GM21825 (cell line): ENCODE data around the gene CMIP.
"Not testable (repeated sequence)": the region's sequence is repeated elsewhere in the genome, so short reads cannot be mapped to it uniquely, and the experiment has no call there.

Experiments used
- ATAC-seq: cut with Tn5 transposase; IDR thresholded peaks from one replicate; pipeline ENCODE4 v1.9.1; 2021; ENCODE audit warnings: mild to moderate bottlenecking, moderate library complexity; ENCODE audit not compliant: unreplicated experiment

CMIP gene

DNA sequence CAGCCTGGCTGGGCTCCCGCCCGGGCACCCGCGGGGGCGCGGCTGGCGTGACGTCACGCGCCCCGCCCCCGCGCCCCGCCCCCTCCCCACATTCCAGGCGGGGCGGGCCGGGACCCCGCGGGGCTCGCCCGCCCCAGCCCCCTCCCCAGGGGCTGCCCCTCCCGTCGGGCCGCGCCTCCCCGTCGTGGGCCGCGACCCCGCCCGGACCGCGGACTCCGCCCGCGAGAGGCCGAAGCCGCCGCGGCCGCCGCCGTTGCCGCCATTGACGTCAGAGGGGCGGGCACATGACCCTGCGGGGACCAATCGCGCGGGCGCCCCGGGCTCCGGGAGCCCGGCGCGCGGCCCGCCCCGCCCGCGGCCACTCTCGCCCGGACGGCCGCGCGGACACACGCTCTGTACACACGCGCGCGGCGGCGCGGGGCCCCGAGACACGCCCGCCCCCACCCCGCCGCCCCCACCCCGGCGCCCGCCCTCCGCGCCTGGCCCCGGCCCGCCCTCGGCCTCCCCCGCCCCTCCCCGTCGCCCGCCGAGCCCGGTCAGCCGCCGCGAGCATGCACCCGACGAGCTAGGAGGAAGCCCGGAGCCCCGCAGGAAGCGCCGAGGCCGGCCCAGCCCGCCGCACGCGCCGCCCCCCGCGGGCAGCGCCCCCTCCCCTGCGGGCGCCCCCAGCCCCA lies at the start of gene CMIP:
CMIP (plus strand) TSS at position 361 of the 674 bp plus-strand sequence.
- ATAC-seq: peak; percentile 76

DNA sequence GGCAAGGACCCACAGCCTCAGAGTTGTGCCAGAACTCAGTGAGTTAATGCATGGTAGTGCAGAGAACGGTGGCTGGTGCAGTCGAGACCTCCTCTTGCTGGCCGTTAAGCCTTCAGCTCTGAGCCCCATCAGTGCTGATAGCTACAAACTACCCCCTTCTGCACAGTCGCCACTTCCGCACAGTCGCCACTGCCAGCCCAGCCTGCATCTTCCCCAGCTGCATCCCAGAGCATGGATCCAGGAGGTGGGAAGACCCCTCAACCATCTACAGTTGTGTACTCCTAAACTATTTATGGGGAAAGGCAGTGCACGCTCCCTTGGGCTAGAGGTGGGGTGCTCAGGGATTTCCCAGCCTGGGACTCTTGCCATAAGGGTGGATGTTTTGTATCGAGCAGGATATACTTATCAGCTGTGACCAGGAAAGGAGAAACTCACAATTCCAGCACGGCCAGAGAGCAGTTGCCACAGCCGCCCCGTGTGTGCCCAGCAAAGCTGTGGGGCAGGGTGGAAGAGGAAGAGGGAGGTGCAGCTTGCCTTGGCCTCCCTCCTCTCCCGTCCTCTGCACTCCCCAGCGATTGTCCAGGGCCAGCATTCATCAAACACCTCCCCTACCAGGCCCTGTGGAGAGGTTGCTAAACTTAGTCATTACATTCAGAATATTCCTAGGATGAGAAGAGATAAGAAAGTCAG lies 49.5 kb upstream of the CMIP start:
- ATAC-seq: no peak

DNA sequence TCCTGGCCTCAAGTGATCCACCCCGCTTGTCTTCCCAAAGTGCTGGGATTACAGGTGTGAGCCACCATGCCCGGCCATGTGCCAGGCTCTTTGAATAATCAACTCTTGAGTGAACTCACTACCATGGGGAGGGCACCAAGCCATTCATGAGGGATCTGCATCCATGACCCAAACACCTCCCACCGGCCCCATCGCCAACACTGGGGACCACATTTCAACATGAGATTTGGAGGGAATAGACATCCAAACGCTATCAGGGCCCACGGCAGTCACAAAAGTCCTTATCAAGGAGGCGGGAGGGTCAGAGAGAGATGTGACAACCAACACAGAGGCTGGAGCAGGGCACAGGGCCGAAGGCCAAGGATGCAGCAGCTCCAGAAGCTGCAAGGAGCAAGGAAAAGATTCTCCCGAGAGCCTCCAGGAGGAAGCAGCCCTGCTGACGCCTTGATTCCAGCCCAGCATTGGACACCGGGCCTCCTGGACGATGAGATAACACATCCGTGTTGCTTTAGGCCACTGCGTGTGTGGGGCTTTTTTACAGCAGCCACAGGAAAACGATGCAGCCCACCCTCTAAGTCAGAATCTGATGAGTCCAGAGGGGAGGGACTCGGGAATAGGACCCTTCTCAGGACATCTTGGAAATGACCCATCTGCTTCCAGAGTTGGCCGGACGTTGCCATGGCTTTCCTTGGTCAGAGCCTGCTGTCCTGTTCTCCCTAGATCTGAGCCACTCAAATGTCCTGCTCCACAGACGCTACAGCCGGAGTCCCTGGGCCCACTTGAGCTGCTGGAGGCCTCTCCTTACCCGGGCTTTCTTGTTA lies 47.3 kb upstream of the CMIP start:
- no peak for ATAC-seq

DNA sequence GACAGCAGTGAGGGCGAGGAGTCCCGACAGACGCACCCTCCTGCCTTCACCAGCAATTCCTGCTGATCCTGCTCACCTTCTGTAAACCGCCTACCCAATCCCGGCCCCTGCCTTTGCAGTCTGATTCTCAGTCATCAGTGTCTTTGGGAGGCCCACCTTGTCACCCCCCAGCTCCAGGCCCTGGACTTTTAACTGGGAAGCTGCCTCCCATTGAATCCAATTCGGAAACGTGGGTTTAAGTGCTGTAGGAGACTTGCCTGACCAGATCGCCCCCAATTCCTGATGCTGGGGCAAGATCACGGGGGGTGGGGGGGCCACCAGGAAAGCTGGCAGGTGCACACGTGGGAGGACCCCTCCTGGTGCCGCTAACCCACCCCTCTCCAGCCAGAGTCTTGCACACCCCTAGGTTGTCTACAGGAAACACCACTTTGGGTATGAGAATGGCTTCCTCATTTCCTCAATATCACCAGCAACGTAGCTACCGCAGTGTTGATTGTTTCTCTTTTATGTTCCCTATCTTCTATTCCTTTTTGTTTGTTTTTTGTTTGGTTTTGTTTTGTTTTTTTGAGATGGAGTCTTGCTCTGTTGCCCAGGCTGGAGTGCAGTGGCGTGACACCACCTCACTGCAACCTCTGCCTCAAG lies 46.6 kb upstream of the CMIP start:
- ATAC-seq: no peak

DNA sequence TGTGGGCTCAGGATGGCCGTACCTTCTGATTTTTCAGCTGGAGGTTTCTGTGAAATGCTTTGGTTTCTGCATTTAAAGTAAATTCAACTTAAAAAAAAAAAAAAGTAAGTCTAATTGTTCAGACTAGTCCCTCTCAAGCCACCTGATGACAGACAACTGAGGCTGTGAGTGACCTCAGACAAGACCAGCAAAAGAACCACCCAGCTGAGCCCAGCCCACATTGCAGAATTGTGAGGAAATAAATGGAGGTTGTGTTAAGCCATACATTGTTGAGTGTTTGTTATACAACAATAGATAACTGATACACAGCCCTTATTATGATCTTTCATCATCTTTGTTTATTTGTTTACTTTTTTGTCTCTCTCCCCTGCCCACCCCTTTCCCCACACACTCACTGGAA lies 44.7 kb upstream of the CMIP start:
- no peak for ATAC-seq

DNA sequence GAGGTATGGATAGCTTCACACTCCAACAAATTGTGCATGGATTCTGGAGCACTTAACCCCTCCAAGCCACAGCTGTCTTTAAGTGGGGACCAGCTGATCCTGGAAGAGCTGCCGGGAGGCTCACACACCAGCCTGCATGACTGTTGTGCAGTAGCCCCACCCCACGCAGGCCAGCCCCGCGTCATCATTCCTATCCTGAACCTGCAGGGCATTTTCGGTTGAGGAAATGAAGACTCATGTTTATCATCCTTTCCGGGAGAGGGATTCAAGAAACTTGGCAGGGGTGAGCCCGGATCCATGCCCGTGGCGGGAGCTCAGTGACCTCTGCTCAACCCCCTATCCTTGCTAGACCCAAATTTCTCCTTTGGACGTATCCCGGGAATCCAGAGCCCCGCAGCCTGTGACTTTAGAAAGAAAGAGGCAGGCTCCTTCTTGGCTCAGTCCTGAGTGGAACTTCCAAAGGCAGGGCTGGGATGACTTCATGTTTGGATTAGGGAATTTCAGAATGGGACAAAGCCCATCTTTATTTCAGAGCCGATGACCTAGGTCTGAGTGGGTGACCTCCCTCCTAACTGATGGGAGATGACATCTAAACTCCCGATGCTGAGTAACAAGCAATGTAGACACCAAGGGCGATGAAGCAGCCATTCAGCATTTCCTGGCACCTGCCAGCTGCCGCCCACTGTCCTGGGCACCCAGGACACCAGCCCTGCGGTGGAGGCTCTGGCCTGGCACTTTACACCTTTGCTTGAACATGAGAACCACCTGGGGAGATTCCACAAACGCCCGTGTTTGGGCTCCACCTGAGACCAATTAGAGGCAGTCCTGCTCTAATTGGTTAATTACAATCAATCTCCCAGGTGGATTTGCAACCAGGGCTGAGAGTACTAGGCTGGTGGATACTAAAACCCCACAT lies 43.3 kb upstream of the CMIP start:
- no peak for ATAC-seq

DNA sequence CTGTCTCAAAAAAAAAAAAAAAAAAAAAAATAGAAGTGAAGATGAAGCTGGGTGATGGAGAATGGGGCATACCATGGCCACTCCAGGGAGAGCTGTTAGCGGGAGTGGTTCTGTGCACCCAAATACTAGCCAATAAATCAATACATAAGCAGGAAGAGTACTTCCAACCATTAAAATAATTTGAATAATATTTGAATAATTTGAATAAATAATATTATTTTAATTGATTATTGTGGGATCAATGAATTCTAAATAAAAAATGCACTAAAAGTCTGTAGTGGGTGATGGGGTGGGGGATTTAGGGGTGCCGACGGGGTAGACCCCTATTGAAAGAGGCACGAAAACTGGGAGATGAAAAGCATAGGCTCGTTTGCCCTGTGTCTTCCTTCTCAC lies 41.4 kb upstream of the CMIP start:
- ATAC-seq: no peak

DNA sequence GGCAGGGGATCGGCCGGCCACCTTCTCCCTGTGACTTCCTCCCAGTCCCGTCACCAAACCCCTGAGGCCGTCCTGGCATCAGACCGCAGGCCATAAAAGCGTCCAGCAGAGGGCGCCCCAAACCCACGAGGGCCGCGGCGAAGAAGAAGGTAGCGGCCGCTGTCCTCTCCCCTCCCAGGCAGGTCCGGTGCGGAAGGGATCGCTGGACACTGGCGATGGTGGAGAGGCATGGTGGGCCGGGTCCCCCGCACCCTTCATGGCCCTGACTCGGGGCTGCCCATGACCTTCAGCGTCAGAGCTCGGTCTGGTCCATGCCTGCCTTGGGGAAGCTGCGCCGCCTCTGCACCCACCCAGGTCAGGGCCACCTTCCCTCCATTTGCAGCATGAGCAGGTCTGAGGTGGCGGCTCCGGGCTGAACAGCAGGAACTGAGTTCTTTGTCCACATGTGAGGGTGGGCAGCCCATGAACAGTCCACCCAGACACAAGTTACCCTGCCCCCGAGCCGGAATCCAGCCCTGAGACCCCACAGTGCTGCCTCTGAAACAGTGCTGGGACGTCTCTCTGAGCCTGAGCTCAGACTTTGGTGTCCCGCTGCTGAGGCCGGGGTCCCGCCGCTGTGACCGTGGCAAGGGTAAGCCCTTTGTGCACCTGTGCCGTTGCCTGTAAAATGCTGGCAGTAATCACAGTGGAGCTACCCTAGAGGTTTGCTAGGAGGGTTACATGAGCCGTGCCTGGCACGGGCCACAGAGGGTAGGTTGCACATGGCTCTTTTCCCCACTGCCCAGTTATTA lies 40.8 kb upstream of the CMIP start:
- ATAC-seq: peak; percentile 79

DNA sequence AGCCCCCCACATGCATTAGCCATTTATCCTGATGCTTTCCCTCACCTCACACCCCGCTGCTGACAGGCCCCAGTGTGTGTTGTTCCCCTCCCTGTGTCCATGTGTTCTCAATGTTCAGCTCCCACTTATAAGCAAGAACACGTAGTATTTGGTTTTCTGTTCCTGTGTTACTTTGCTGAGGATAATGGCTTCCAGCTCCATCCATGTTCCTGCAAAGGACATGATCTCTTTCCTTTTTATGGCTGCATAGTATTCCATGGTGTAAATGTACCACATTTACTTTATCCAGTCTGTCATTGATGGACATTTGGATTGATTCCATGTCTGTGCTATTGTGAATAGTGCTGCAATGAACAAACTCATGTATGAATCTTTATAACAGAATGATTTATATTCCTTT lies 39.6 kb upstream of the CMIP start:
- not testable (repeated sequence) for ATAC-seq

DNA sequence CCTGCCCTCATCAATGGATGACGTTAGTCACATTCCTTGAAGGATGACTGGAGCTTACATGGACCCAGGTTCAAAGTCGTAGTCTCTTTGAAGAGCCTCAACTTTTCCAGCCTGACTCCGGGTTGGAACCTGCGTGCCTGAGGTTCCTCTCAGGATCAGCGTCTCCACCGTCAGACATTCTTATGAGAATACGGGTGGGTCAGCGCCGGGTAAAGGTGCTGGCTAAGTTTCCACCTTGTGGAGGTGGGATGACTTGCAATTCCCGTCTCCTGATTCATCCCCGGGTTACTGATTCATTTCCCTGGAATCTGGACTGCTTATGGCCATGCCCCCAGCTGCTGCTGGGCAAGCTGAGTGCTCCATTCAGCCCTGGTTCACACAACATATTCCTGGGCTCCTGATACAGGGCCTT lies 38.9 kb upstream of the CMIP start:
- ATAC-seq: no peak

DNA sequence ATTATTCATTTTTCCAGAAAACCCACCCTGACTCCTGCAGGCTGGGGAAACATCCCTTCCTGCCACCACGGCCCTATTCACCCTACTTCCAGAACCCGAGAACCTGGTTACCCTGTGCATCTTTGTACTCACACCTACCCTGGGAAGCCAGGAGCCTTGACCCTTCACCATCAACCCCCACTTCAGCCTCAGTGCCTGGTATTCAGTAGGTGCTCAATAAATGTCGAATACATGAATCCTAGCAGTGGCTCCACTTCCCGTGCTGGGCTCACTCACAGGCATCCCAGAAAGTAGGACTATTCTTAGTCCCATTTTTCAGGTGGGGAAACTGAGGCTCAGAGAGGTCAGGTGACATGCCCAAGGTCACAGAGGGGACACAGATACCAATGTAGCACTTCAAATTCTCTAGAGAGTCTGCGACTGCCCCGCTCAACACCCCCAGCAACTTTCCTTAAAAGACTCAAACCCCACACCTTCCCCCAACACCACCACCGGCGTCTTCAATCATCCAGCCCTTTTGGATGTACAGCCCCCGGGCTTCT lies 36.1 kb upstream of the CMIP start:
- ATAC-seq: no peak

DNA sequence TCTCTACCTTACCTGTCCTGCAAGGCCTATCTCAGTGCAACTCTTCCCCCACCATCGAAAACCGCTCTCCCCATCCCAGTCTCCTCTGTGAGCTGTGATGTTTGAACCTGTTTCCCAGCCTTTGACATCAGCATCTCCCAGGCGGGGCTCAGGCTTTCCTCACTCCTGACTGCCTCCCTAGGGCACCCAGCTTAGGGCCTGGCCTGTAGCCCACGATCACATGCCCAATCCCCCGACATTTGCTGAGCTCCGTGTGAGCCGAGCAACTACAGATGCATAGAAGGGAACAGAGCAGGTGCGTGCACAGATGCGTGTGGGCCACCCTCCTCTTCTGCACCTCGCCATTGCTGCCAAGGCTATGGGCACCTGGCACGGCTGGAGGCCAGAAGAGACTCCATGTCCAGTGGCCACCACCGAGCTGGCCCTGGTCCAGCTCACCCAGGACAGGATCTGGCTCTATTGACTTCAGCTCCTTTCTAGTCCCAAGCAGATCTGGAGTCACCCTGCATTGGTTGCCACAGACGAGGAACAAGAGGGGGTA lies 35.5 kb upstream of the CMIP start:
- ATAC-seq: no peak

DNA sequence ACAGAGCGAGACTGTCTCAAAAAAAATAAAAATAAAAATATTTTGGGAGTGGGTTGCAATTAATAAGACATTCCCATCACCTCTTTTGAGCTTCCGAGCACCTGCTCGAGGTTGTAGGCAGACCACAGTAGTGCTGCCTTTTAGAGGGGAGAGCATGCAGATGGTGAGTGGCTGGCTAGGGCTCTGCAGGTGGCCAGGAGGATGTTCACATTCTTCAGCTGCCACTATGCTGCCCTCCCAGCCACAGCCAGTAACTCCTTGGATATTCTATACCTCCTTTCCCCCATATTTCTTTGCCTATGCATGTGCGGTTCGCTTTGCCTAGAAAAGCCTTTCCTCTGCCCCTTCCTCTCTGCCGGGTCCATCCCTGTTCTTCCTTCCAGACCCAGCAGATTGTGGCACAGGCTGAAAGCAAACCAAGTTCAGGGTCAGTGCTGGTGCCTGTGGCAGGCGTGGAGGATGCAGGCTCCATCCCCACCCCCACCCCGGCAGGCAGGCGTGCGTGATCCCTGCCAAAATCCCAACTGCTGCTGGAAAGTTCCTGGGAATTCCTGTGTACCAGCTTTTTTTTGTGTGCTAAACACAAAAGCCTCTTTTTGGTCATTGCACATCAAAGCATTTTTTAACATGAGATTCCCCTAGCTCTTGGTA lies 33.8 kb upstream of the CMIP start:
- no peak for ATAC-seq

DNA sequence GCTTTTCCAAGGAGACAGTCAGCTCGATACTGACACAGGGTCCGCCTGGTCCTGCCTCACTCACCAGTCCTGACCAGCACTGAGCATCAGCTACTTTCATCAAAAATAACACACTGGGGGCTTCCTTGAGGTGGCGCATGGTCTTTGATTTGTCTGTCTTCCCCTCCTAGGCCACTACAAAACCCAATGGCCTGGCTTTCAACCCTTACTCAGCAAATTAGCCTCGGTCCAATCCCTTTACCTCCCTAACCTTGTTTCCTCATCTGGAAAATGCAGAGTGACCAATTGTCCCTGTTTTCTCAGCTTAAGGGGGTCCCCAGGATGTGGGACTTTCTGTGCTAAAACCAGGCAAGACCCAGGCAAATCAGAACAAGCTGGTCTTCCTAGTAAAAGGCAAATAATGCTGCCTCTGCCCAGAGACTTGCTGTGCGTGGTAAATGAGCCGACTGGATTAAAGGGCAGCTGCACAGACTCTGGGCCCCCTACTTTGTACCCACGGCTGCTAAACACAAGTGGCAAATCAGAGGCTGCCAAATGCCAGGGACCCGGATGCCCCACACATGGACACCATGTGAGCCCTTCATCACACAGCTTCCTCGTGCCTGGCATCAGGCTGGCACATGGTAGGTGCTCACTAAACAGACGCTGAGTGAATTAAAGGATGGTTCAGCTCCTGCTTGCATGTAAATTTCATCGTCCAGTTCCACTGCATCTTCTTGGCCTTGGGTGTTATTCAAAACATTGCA lies 31.2 kb upstream of the CMIP start:
- ATAC-seq: no peak

DNA sequence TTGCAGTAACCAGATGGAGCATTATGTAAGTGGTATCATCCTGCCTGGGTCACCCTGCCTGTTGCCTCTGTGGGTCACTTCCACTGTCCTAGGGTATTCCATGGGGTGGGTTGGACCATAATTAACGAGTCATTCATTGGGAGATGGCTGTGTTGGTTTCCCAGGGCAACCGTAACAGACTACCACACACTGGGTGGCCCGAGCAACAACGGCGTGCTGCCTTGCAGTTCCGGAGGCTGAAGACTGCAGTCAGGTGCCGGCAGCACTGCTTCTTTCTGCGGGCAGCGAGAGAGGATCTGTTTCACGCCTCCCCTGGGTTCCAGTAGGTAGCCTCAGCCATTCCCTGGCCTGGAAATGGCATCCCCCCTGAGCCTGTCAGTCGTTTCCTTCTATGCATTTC lies 28.9 kb upstream of the CMIP start:
- no peak for ATAC-seq

DNA sequence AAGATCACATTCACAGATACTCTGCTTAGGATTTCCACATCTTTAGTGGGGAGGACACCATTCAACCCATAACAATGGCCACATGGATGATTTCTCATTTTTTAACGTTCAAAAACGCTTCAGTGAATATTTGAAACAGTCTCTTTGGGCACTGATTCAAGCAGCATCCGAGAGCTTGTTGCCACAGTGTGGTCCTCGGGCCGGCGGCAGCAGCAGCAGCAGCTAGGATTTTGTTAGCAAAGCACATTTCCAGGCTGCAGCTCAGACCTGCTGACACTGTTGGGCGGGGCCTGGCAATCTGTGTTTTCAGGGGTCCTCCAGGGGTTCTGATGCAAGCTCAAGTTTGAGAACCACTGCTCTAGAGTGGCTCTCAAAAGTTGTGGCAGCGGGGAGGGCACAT lies 27.9 kb upstream of the CMIP start:
- ATAC-seq: no peak

DNA sequence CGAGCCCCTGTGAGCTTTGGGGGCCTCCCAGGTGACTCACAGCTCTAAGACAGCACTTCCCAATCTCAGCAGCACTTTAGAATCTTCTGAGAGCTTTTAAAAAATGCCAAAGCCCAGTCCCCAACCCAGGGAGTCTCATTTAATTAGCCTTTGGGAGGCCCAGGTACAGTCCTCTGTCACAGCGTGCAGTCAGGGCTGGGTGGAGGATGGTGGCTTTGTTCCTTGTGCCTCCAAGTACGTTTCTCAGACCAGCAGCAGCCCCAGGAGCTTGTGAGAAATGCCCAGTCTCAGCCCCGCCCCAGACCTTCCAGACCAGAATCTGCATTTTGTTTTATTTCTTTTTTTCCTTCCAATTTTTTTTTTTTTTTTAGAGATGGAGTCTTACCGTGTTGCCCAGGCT lies 27.4 kb upstream of the CMIP start:
- no peak for ATAC-seq

DNA sequence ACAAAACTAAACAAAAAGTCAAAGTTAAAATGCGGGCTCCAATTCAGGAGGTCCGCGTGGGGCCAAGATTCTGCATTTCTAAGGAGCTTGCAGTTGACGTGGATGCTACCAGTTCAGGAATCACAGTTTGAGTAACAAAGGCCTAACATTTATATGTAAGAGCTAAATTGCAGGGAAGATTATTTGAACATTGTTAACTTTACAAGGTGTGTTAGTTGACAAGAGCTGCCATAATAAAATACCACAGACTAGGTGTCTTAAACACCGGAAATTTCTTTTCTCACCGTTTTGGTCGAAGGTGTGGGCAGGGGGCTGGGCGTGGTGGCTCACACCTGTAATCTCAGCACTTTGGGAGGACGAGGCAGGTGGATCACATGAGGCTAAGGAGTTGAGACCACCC lies 24.8 kb upstream of the CMIP start:
- no peak for ATAC-seq
